ENCODE measurements around the gene SCN2B.

Gene SCN2B

GRCh38 chr11:118153976-118154375 is 22.5 kb downstream of the SCN2B start:
- no peak for DNase-seq (ENCODE audit: low read depth)

- no peak for DNase-seq (ENCODE audit: low read depth)
These were observed 22.9 kb downstream of the SCN2B start for GRCh38 chr11:118153516-118153915.

- DNase-seq (ENCODE audit: low read depth) = peak; percentile 47
These were observed 23.6 kb downstream of the SCN2B start, which contains the start of gene SCN4B for GRCh38 chr11:118152552-118153471. TSS of gene SCN4B (minus strand) at chr11:118152823. CDS start at chr11:118152673, 150 bp downstream.

- DNase-seq (ENCODE audit: low read depth) = no peak
These were observed 24.4 kb downstream of the SCN2B start for GRCh38 chr11:118152020-118152551.

- no peak for DNase-seq (ENCODE audit: low read depth)
These were observed 25.0 kb downstream of the SCN2B start for GRCh38 chr11:118151431-118151830.

- DNase-seq (ENCODE audit: low read depth) = no peak
These were observed 26.9 kb downstream of the SCN2B start for GRCh38 chr11:118149493-118149892.

GRCh38 chr11:118148856-118149255 is 27.6 kb downstream of the SCN2B start:
- DNase-seq (ENCODE audit: low read depth) = no peak

- DNase-seq (ENCODE audit: low read depth) = no peak
These were observed 28.2 kb downstream of the SCN2B start for GRCh38 chr11:118148240-118148639.

GRCh38 chr11:118147502-118147901 is 28.9 kb downstream of the SCN2B start:
- no peak for DNase-seq (ENCODE audit: low read depth)

- no peak for DNase-seq (ENCODE audit: low read depth)
These were observed 29.9 kb downstream of the SCN2B start for GRCh38 chr11:118146554-118146953.

GRCh38 chr11:118145285-118146227 is 30.9 kb downstream of the SCN2B start:
- peak; percentile 75 for DNase-seq (ENCODE audit: low read depth)

- DNase-seq (ENCODE audit: low read depth) = no peak
These were observed 31.9 kb downstream of the SCN2B start for GRCh38 chr11:118144301-118145268.

GRCh38 chr11:118143661-118144185 is 32.7 kb downstream of the SCN2B start:
- no peak for DNase-seq (ENCODE audit: low read depth)

- peak; percentile 8 for DNase-seq (ENCODE audit: low read depth)
These were observed 33.6 kb downstream of the SCN2B start for GRCh38 chr11:118142809-118143208.

- peak; percentile 53 for DNase-seq (ENCODE audit: low read depth)
These were observed 34.4 kb downstream of the SCN2B start for GRCh38 chr11:118142081-118142480.

- peak; percentile 5 for DNase-seq (ENCODE audit: low read depth)
These were observed 36.9 kb downstream of the SCN2B start for GRCh38 chr11:118139578-118139977.

- no peak for DNase-seq (ENCODE audit: low read depth)
These were observed 37.5 kb downstream of the SCN2B start for GRCh38 chr11:118138839-118139420.

GRCh38 chr11:118136801-118137200 is 39.6 kb downstream of the SCN2B start:
- DNase-seq (ENCODE audit: low read depth) = no peak

GRCh38 chr11:118136341-118136740 is 40.1 kb downstream of the SCN2B start:
- no peak for DNase-seq (ENCODE audit: low read depth)

GRCh38 chr11:118135796-118136165 is 40.7 kb downstream of the SCN2B start:
- DNase-seq (ENCODE audit: low read depth) = no peak
